H9 (cell line): Measurements from ENCODE around the gene APBA2. TPM values are rescaled to one million over a fixed set of nuclear protein-coding genes. Genes with fewer than 3 reads are reported as not detected.

Experiments used
- DNase-seq: peaks from one replicate; pipeline ENCODE4 v3.0.0-alpha.2; 2017
- H2AFZ ChIP-seq: one replicate; pipeline ENCODE4 v1.6.1; 2013; ENCODE audit warnings: mild to moderate bottlenecking, low read length, control low read depth, moderate library complexity
- H2AK5ac ChIP-seq: 2 replicates; pipeline ENCODE4 v1.6.1; 2013; ENCODE audit warnings: low read length, control low read depth, mixed read lengths; ENCODE audit not compliant: insufficient read length
- H2BK120ac ChIP-seq: one replicate; pipeline ENCODE4 v1.6.1; 2013; ENCODE audit warnings: low read depth, mild to moderate bottlenecking, low read length, control low read depth, inconsistent platforms; ENCODE audit not compliant: poor library complexity, severe bottlenecking
- H2BK12ac ChIP-seq: 2 replicates; pipeline ENCODE4 v1.6.1; 2013; ENCODE audit warnings: low read length, control low read depth, mixed read lengths, low read depth; ENCODE audit not compliant: insufficient read length
- H2BK15ac ChIP-seq: 2 replicates; pipeline ENCODE4 v1.6.1; 2013; ENCODE audit warnings: low read depth, low read length, control low read depth
- H2BK20ac ChIP-seq: one replicate; pipeline ENCODE4 v1.6.1; 2013; ENCODE audit warnings: low read depth, mild to moderate bottlenecking, low read length, control low read depth, inconsistent platforms; ENCODE audit not compliant: poor library complexity, severe bottlenecking
- H2BK5ac ChIP-seq: 2 replicates; pipeline ENCODE4 v1.6.1; 2013; ENCODE audit warnings: low read length, control low read depth, mixed read lengths; ENCODE audit not compliant: insufficient read length
- H3K14ac ChIP-seq: 2 replicates; pipeline ENCODE4 v1.6.1; 2013; ENCODE audit warnings: low read length, control low read depth; ENCODE audit not compliant: insufficient read depth
- H3K18ac ChIP-seq: 2 replicates; pipeline ENCODE4 v1.6.1; 2013; ENCODE audit warnings: low read depth, mild to moderate bottlenecking, mixed read lengths, low read length, control low read depth; ENCODE audit not compliant: insufficient read length
- H3K23ac ChIP-seq: 2 replicates; pipeline ENCODE4 v1.6.1; 2013; ENCODE audit warnings: low read length, control low read depth, mixed read lengths, low read depth; ENCODE audit not compliant: insufficient read length
- H3K23me2 ChIP-seq: 2 replicates; pipeline ENCODE4 v1.6.1; 2013; ENCODE audit warnings: low read depth, mild to moderate bottlenecking, mixed read lengths, low read length, control low read depth; ENCODE audit not compliant: insufficient read length, poor library complexity, severe bottlenecking
- H3K27ac ChIP-seq: 2 replicates; pipeline ENCODE4 v1.5.1; 2013; ENCODE audit warnings: low read length, control low read depth, mixed read lengths, low read depth; ENCODE audit not compliant: insufficient read length
- H3K27me3 ChIP-seq: 2 replicates; pipeline ENCODE4 v1.6.1; 2013; ENCODE audit warnings: low read length, control low read depth, inconsistent platforms; ENCODE audit not compliant: insufficient read depth
- H3K4ac ChIP-seq: 2 replicates; pipeline ENCODE4 v1.6.1; 2013; ENCODE audit warnings: low read depth, mild to moderate bottlenecking, control low read depth, inconsistent platforms, low read length, moderate library complexity
- H3K4me1 ChIP-seq: 2 replicates; pipeline ENCODE4 v1.6.1; 2013; ENCODE audit warnings: low read length, control low read depth, inconsistent platforms; ENCODE audit not compliant: insufficient read depth
- H3K4me2 ChIP-seq: 2 replicates; pipeline ENCODE4 v1.6.1; 2013; ENCODE audit warnings: low read length, control low read depth, mixed read lengths; ENCODE audit not compliant: insufficient read length, insufficient read depth
- H3K56ac ChIP-seq: 2 replicates; pipeline ENCODE4 v1.6.1; 2013; ENCODE audit warnings: low read depth, mild to moderate bottlenecking, mixed read lengths, low read length, control low read depth; ENCODE audit not compliant: insufficient read length
- H3K79me1 ChIP-seq: 2 replicates; pipeline ENCODE4 v1.6.1; 2013; ENCODE audit warnings: low read depth, mild to moderate bottlenecking, moderate library complexity, low read length, control low read depth, inconsistent platforms; ENCODE audit not compliant: insufficient read depth, poor library complexity, severe bottlenecking
- H3K79me2 ChIP-seq: 2 replicates; pipeline ENCODE4 v1.6.1; 2013; ENCODE audit warnings: low read length, control low read depth, inconsistent platforms; ENCODE audit not compliant: insufficient read depth
- H3K9ac ChIP-seq: 2 replicates; pipeline ENCODE4 v1.6.1; 2013; ENCODE audit warnings: low read length, control low read depth, mixed read lengths; ENCODE audit not compliant: insufficient read length; ENCODE audit errors: extremely low read depth
- H3K9me3 ChIP-seq: one replicate; pipeline ENCODE4 v1.6.1; 2013; ENCODE audit warnings: low read depth, low read length, inconsistent platforms; ENCODE audit not compliant: control insufficient read depth
- H3T11ph ChIP-seq: one replicate; pipeline ENCODE4 v1.6.1; 2013; ENCODE audit warnings: mild to moderate bottlenecking, low read length, control low read depth, inconsistent platforms
- H4K20me1 ChIP-seq: one replicate; pipeline ENCODE4 v1.6.1; 2013; ENCODE audit not compliant: control insufficient read depth, insufficient read length, insufficient read depth
- H4K5ac ChIP-seq: 2 replicates; pipeline ENCODE4 v1.6.1; 2013; ENCODE audit warnings: low read depth, mild to moderate bottlenecking, mixed read lengths, low read length, control low read depth; ENCODE audit not compliant: insufficient read length
- H4K8ac ChIP-seq: replicated peaks from 2 replicates; pipeline ENCODE4 v1.6.1; 2013; ENCODE audit warnings: low read length, control low read depth, mixed read lengths, low read depth; ENCODE audit not compliant: insufficient read length
- H4K91ac ChIP-seq: 2 replicates; pipeline ENCODE4 v1.6.1; 2013; ENCODE audit warnings: low read depth, mild to moderate bottlenecking, moderate library complexity, mixed read lengths, low read length, control low read depth; ENCODE audit not compliant: insufficient read length
- H3K27ac Mint-ChIP-seq, 3 experiments: 2 replicates in 2 of 3; 3 replicates in 1 of 3; pipeline ENCODE4 v1.8.0; 2020 to 2021; ENCODE audit warnings: mixed read lengths in 3 of 3, mild to moderate bottlenecking in 1 of 3, moderate library complexity in 1 of 3
- H3K27me3 Mint-ChIP-seq: 2 replicates; pipeline ENCODE4 v1.8.0; 2021; ENCODE audit warnings: low read depth, mild to moderate bottlenecking, moderate library complexity, mixed read lengths
- H3K36me3 Mint-ChIP-seq, 3 experiments: 2 replicates in 2 of 3; 3 replicates in 1 of 3; pipeline ENCODE4 v1.8.0; 2020 to 2021; ENCODE audit warnings: low read depth in 3 of 3, mixed read lengths in 3 of 3; ENCODE audit not compliant: insufficient read depth in 1 of 3
- H3K4me1 Mint-ChIP-seq, 2 experiments: 2 replicates each; pipeline ENCODE4 v1.8.0; 2020; ENCODE audit warnings: mixed read lengths in 2 of 2
- H3K4me3 Mint-ChIP-seq, 2 experiments: 2 replicates in 1 of 2; 3 replicates in 1 of 2; pipeline ENCODE4 v1.8.0; 2020 to 2021; ENCODE audit warnings: mild to moderate bottlenecking in 2 of 2, mixed read lengths in 2 of 2, moderate library complexity in 1 of 2
- H3K9me3 Mint-ChIP-seq, 2 experiments: 2 replicates in 1 of 2; 3 replicates in 1 of 2; pipeline ENCODE4 v1.8.0; 2020; ENCODE audit warnings: mild to moderate bottlenecking in 2 of 2, mixed read lengths in 2 of 2, moderate library complexity in 1 of 2
- CTCF ChIP-seq: fragments of 200-600 bp; sonication (generic); conservative IDR thresholded peaks from 3 replicates; pipeline ENCODE4 v1.8.0; 2021; ENCODE audit warnings: antibody characterized with exemption, mild to moderate bottlenecking
- WGBS: extraction: QIAGEN DNeasy Blood & Tissue Kit; methylation state at CpG from one replicate; pipeline ENCODE4 v1.1.7; 2013; ENCODE audit warnings: missing lambda C conversion rate, low lambda C conversion rate, mixed read lengths; ENCODE audit not compliant: insufficient read length; ENCODE audit errors: extremely low coverage; 5-methylcytosine and 5-hydroxymethylcytosine counted together
- total RNA-seq: library from RNA; stranded (reverse); gene quantifications from 2 replicates; pipeline ENCODE4 v1.2.1, GENCODE V29; 2021

Gene APBA2
- total RNA-seq, 1 experiment from 2014 or later, result 14.3 TPM

GRCh38 chr15:28921919-28922706, 36.3 kb downstream of the APBA2 start:
- H3K4me1 Mint-ChIP-seq, result peaks cover 13 to 17% of the 10 kb centered on the region in 2 experiments

More at GRCh38 chr15:28921919-28922706, 36.3 kb downstream of the APBA2 start:
- Histone ChIP-seq H3T11ph (no peak overlapping the region), H3K9ac (no peak overlapping the region), H3K23me2 (no peaks in the 10 kb centered on the region), H3K4me1 (no peaks in the 10 kb centered on the region), H2BK12ac (no peak overlapping the region), H2BK15ac (no peak overlapping the region), H3K79me2 (no peaks in the 10 kb centered on the region), H4K5ac (no peak overlapping the region), H3K56ac (no peak overlapping the region), H3K4me2 (no peak overlapping the region), H3K18ac (no peak overlapping the region), H2AFZ (no peak overlapping the region), H4K20me1 (no peaks in the 10 kb centered on the region), H2BK20ac (no peak overlapping the region), H2BK5ac (no peak overlapping the region), H3K79me1 (no peaks in the 10 kb centered on the region), H4K91ac (no peak overlapping the region), H3K14ac (no peak overlapping the region), H3K9me3 (no peaks in the 10 kb centered on the region), H2AK5ac (no peak overlapping the region), H2BK120ac (no peak overlapping the region), H3K4ac (no peak overlapping the region), H4K8ac (no peak overlapping the region), H3K23ac (no peak overlapping the region), H3K27ac (no peak overlapping the region), H3K27me3 (no peaks in the 10 kb centered on the region)
- WGBS, result no CpG with 5 or more reads among the region's 12 CpGs
- no peak overlapping the region for H3K4me3 Mint-ChIP-seq
- H3K36me3 Mint-ChIP-seq, result peaks cover 0 to 8% (median 3%) of the 10 kb centered on the region in 3 experiments; a peak in 3 of 7 replicates
- H3K9me3 Mint-ChIP-seq, result no peaks in the 10 kb centered on the region
- peak overlapping the region in 1 of 3 experiments; percentile 90; a peak in 1 of 7 replicates for H3K27ac Mint-ChIP-seq
- H3K27me3 Mint-ChIP-seq, result no peaks in the 10 kb centered on the region
- peak; percentile 60 for DNase-seq
- TF ChIP-seq CTCF, result peak; percentile 66
